Fibroblast of the conjunctiva (primary cell): ENCODE results near the gene LCOR.

Experiments used
- DNase-seq: peaks from one replicate; pipeline ENCODE4 v3.0.0-alpha.2; 2010; ENCODE audit warnings: low read depth

The LCOR gene

GRCh38 chr10:96987842-96988175 is 155.7 kb downstream of the LCOR start:
- DNase-seq, result no peak

DNA sequence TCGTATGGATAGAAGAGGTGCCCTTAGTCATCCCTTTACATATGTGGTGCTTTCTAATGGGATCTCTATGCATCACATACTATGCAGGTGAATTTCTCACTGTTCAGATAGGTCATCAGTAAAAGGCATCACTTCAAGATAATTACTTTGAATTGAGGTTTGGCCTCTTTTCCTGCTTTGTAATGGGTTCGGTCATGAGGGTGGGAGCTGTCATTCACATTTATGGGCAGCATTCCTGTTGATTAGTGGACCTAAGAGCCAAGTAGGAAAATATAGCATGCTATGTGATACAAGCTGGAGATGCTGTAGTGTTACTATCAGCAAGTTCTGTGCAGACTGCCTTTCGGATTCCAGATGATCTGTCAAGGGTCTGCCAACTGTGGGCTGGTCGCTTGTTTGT is 156.3 kb downstream of the LCOR start:
- no peak for DNase-seq

DNA sequence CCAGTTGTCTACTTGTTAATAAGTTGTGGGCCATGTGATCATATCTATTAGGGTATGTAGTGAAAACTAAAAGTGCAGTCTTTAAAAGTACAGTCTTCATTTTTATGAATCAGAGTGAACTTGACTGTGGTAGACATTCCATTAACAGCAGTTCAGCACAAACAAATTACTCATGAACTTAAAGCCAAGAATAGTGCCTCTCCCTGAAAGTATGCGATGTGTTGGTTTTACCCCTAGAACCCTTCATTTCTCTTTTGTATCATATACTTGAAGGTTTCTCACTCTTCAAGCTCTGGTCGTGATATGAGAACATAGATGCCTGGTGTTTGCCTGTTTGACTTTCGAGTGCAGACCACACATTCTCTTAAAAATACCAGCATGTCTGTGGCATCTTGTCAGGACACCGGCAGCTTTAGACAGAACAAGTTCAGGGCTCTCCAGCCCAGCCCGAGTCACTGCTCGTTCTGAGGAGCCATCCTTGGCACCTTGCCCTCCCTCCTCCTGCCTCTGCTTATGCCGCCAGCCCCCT is 159.3 kb downstream of the LCOR start:
- DNase-seq, result peak; percentile 16

DNA sequence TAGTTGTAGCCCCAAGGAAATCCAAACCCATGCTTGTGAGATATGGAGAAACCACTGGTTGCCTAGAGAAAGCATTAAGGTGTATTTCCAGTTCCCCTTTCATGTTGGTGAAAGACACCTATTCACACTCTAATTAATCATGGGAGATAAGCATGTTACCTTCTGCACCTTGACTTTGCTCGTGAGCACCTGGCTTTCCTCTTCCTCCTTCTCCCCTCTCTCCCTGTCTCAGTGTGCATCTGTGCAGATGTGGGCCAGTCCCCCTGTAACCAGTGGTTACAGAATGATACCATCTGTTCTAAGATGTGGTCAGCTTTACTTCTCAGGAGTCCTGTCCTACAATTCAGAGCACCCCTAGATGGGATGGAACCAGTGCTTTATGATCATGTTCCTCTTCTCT is 160.6 kb downstream of the LCOR start:
- no peak for DNase-seq

DNA sequence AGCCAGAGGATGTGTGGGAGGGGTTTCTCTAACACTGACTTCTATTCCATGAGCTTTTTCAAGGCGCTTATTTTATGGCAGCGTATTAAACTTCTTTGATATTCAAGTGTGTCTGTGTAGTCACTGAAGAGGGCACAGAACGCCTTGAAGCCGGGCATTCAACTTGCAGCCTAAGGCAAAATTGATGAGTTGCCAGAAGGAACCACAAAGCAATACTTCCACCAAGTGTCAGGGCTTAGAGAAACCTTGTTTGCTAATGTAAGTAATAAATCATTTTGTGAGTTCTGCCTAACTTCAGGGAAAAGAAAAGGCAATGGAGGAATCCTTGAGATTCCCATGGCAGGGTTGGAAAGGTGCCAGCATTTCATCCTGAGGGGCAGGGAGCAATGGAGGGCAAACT is 163.8 kb downstream of the LCOR start:
- DNase-seq, result no peak

GRCh38 chr10:96996275-96996965 is 164.3 kb downstream of the LCOR start:
- no peak for DNase-seq

- peak; percentile 26 for DNase-seq
Measured at GRCh38 chr10:96998329-96998888, 166.3 kb downstream of the LCOR start.

DNA sequence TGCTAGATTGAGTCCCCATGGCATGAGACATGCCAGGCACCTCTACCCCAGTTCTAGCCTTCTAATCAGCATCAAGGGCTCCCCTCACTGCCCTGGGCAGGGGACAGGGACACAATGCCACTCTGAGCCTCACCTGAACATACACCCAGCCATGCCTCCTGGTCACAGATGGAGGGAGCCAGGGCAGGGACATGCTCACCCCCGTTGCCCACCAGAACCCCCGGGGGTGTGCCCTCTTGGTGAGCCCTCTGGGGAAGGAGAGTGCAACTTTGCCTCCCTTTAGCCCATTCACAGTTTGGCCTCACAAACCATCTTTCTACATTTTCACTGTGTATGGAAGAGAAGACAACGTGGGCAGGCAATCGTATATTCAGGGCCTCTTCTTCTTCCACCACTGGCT is 167.2 kb downstream of the LCOR start:
- no peak for DNase-seq

DNA sequence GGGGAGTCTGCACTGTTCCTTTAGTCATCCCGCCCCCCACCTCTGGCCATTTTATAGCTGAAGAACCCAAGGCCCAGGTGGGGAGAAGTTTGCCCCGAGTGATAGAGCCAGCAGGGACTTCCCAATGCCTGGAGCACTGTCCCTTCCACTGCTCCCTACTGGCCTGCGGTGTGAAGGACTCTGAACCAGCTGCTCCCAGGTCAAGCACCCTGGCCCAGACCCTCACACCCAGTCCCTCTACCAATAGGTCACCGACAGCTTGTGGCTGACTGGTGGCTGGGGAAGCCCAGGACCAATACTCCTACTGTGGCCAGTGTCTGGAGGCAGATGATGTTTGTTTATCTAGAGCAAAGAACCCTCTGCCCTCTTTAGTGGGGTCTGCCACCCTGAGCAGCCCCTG is 167.9 kb downstream of the LCOR start:
- DNase-seq, result no peak

DNA sequence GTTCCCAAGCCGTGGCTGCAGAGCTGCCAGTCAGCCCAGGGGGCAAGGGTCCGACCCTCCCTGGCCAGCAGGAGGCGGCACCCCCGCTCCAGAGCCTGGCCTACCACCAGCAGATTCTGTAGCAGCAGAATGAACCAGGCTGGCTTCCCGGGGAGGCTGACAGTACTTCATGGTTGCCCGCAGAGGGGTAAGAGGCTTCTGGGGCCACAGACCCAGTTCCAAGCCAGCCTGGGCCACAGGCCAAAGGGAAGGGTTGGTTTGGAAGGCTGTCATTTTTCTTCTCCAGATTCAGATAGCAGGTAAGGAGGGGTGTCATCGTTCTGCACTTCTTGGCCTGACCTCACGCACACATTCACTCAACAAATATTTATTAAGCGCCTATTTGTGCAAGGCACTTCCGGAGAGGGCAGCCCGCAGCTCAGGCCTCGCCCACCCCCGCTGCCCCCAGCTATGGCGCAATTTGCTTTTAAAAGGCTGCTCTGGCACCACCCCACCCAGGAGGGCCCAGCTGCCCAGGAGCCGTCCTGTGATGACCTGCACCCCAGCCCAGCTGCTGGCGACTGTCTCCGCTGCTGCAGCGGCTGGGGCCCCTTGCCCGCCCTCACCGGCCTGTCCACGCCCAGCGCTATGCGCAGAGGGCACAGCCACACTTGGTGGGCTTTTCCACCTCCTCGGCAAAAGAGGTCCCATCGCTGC is 168.5 kb downstream of the LCOR start:
- no peak for DNase-seq

DNA sequence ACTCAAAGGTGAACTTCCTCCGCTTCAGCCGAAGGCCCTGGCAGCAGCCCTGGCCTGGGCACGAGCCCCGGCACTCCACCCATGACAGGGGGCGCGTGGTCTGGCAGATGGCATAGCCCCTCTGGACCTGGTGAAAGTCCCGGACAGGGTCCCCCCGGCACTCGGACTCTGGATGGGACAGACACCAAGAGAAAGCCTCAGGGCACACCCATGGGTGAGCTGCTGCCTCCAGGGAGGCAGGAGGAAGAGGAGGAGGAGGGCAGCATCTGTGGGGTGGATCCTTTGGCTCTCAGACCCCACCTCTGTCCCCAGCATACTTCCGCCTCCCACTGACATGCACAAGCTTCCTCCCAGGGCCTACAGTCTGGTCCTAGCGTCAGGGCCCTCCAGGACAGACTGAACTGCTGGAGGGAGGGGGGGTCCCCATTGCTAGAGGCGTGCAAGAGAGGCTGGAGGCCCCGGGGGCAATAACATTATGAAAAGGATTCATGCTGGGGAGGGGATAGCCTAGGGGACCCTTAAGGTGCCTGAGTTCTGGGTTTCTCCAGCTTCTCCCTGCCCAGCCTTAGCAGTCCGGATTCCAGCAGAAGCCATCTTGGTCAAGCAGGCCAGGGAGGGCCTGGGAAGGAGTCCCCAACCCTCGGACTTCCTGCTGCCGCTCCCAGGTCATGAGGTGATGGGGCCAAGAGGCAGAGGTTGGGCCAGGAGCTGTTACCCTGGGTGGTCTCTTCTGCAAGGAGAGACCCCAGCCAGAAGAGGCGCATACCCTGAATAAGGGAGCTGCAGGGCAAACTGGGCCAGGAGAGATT is 169.3 kb downstream of the LCOR start:
- no peak for DNase-seq

- DNase-seq, result no peak
Measured at GRCh38 chr10:97002670-97003069, 170.6 kb downstream of the LCOR start.

DNA sequence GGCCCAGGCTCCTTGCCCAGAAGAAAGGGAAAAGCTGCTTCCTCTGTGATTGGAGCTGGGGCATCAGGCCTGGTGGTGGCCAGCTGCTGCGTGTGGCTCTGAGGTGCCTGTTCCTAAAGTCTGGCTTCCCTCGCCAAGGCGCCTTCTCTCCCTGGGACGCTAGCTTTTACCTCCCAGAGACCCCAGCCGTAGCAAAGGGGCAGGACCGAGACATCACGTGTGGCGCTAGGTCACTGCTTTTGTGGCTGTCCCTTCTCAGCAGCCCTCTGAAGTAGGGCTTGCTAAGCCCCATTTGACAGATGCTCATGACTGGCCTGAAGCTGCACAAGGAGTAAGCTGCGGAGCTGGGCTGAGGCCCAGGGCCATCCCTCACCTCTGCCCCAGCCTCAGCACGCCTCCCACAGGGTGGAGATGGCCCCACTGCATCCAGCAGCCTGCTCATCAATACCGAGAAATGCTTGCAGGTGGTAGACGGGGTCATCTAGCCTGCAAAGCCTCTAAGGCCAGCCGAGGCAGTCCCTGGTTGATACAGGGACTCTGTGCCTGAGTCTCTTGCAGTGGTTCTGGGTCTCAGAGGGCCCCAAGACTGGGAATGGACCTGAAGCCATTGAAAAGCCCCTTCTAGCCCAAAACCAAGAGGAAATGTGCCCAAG is 171.2 kb downstream of the LCOR start:
- DNase-seq, result no peak

GRCh38 chr10:97003804-97004201 is 171.7 kb downstream of the LCOR start:
- DNase-seq, result no peak

DNA sequence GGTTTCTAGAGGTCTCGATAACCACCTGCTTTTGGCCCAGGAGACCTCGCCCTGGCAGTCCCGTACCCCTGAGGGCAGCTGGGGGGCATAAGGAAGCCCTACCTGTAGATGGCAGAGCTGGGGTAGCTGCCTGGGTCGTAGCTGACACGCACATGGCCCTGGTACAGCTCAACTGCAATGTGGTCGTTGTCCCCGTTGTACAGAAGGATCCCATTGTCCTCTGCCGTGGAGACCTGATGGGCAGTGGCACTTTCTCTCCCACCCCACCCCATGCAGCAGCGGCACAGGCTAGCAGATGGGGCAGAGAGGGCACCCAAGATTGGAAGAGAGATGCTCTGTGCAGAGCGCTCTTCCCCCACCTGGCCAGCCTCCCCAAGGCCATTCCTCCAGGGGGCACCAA is 172.5 kb downstream of the LCOR start:
- DNase-seq, result no peak

- DNase-seq, result no peak
Measured at GRCh38 chr10:97005349-97005748, 173.3 kb downstream of the LCOR start.

- DNase-seq, result no peak
Measured at GRCh38 chr10:97006364-97006763, 174.3 kb downstream of the LCOR start.

GRCh38 chr10:97007417-97007816 is 175.3 kb downstream of the LCOR start:
- no peak for DNase-seq

GRCh38 chr10:97010695-97011206 is 178.7 kb downstream of the LCOR start:
- no peak for DNase-seq

GRCh38 chr10:97011397-97011796 is 179.3 kb downstream of the LCOR start:
- DNase-seq, result no peak

- DNase-seq, result no peak
Measured at GRCh38 chr10:97012470-97012869, 180.4 kb downstream of the LCOR start.

- DNase-seq, result no peak
Measured at GRCh38 chr10:97013568-97013967, 181.5 kb downstream of the LCOR start.
